ENCODE data around the gene ERI3.

Gene ERI3

DNA sequence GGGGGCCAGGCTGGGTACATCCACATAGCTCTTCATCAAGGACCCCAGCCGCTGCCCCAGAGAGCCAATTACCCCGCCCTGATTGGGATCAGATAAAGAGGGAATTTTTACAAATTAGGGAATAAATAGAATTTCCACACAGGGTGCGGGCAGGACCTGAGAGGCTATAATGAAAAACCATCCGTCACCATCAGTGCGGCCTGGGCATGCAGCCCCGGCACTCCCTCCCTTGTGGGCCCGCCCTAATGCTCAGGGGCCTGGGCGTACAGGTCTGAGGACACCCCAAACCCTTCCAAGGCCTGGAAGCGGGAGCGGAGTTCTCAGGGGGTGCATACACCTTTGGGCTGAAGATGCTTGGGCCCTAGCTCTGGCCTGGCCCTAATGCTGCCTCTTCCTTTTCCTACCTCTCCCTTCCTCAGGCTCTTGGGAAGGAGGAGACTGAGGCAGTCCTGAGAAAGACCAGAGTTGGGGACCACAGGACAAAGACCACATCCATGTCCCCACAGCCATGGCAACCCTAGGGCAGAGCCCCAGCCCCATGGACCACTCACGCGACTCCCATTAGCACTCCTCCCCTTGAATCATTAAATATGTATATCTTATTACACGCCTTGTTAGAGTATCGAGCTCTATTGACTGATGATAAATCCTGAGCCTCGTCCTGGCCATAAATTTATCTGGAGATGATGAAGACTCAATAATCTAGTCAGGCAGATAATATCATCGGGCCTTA, 125.5 kb downstream of the ERI3 start:
- no peak for FAIRE-seq
- DNase-seq (ENCODE audit: insufficient read length, low spot score): no peak
- no peak for TF ChIP-seq POLR2A (IDR thresholded peaks at IDR 0.05; ENCODE audit: low read depth, low read length)
- no peak for TF ChIP-seq SPI1 (IDR thresholded peaks at IDR 0.05; ENCODE audit: low read depth, low read length)
- TF ChIP-seq POU2F2 (IDR thresholded peaks at IDR 0.05; ENCODE audit: low read depth, low read length): no peak
- no peak for TF ChIP-seq POLR2AphosphoS5 (IDR thresholded peaks at IDR 0.05; ENCODE audit: low read depth, low read length)
- TF ChIP-seq PAX5 (IDR thresholded peaks at IDR 0.05; ENCODE audit: insufficient read depth, low read length, severe bottlenecking): no peak
- no peak for TF ChIP-seq TAF1 (IDR thresholded peaks at IDR 0.05; ENCODE audit: low read depth, low read length)

DNA sequence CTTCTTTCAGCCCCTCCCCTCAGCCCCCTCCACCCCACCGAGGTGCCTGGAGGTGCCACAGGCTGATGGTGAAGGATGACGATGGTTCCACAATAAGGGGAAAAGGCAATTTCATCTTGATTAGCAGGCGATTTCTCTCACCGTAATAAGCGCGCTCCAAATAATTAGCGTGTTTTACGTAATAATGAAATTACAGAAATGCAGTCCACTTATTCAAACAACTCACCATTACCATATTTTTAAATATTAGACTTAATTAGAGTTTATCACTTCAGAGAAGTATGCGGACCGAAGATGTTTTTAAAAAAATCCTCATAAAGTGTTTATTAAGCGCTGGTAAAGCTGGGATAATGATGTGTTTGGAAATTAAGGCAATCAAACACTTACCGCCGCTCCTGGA, 126.8 kb downstream of the ERI3 start:
- FAIRE-seq: no peak
- TF ChIP-seq SPI1 (IDR thresholded peaks at IDR 0.05; ENCODE audit: low read depth, low read length) (no peak), PAX5 (IDR thresholded peaks at IDR 0.05; ENCODE audit: insufficient read depth, low read length, severe bottlenecking) (no peak), POLR2AphosphoS5 (IDR thresholded peaks at IDR 0.05; ENCODE audit: low read depth, low read length) (no peak), TAF1 (IDR thresholded peaks at IDR 0.05; ENCODE audit: low read depth, low read length) (no peak), POU2F2 (IDR thresholded peaks at IDR 0.05; ENCODE audit: low read depth, low read length) (no peak), POLR2A (IDR thresholded peaks at IDR 0.05; ENCODE audit: low read depth, low read length) (no peak)
- DNase-seq (ENCODE audit: insufficient read length, low spot score): no peak

DNA sequence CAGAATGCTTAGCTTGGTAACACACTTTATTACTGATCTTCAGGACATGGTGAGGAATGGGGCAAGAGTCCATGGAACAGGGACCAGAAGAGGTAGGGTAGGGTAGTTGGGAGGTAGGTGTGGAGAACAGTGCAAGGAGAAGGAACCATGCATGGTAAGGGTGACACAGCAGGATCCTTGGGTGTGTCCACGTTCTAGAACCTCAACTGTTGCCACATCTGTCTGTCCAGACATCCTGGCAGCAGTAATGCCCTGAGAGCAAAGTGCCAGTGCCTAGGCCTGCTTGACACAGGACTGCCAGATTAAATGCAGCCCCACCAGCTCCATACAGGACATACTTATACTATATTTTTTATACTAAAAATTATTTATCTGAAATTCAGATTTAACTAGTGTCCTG, 127.8 kb downstream of the ERI3 start:
- FAIRE-seq (no peak), DNase-seq (ENCODE audit: insufficient read length, low spot score) (no peak)
- TF ChIP-seq SPI1 (IDR thresholded peaks at IDR 0.05; ENCODE audit: low read depth, low read length) (no peak), POLR2A (IDR thresholded peaks at IDR 0.05; ENCODE audit: low read depth, low read length) (no peak), TAF1 (IDR thresholded peaks at IDR 0.05; ENCODE audit: low read depth, low read length) (no peak), PAX5 (IDR thresholded peaks at IDR 0.05; ENCODE audit: insufficient read depth, low read length, severe bottlenecking) (no peak), POU2F2 (IDR thresholded peaks at IDR 0.05; ENCODE audit: low read depth, low read length) (no peak), POLR2AphosphoS5 (IDR thresholded peaks at IDR 0.05; ENCODE audit: low read depth, low read length) (no peak)

DNA sequence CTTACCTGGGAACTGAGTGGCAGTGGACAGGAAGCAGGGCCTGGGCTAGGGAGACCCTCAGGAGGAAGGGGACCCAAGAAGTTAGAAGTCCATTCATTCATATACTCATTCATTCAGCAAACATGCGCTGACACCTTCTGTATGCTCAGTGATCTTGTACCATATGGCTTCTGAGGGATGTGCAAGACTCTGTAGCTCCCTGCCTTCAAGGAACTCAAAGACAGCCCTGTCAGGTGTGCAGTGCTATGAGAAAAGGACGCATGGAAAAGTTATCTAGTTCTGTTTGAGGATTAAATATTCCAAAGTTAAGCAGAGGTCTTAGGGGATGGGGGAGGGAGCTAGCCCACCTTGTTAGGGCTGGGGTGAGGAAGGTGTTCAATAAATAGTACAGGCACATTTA, 129.3 kb downstream of the ERI3 start:
- no peak for FAIRE-seq
- TF ChIP-seq SPI1 (IDR thresholded peaks at IDR 0.05; ENCODE audit: low read depth, low read length) (no peak), PAX5 (IDR thresholded peaks at IDR 0.05; ENCODE audit: insufficient read depth, low read length, severe bottlenecking) (no peak), POLR2A (IDR thresholded peaks at IDR 0.05; ENCODE audit: low read depth, low read length) (no peak)
- DNase-seq (ENCODE audit: insufficient read length, low spot score): no peak

DNA sequence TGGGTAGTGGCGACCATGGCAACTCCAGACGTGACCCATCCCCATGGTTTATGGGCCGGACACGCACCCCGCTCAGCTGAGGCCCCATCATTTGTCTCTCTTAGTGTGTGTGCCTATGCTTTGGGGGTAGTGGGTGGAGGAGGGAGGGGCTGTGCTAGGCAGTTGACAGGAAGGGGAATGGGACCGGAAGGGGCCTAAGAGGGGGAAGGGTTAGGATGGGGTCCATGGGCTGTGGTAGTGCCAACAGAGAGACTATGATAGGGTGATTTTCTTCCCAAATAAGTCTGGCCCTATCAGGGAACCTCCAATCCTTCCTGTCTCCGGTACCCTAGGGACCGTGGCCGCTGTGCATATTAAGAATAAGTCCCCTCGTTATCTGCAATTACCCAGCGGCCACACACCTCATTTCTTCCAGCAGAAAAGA, 131.9 kb downstream of the ERI3 start:
- no peak for DNase-seq (ENCODE audit: insufficient read length, low spot score)
- TF ChIP-seq TAF1 (IDR thresholded peaks at IDR 0.05; ENCODE audit: low read depth, low read length): no peak
- TF ChIP-seq PAX5 (IDR thresholded peaks at IDR 0.05; ENCODE audit: insufficient read depth, low read length, severe bottlenecking): no peak
- no peak for TF ChIP-seq POLR2A (IDR thresholded peaks at IDR 0.05; ENCODE audit: low read depth, low read length)
- no peak for TF ChIP-seq POLR2AphosphoS5 (IDR thresholded peaks at IDR 0.05; ENCODE audit: low read depth, low read length)
- TF ChIP-seq POU2F2 (IDR thresholded peaks at IDR 0.05; ENCODE audit: low read depth, low read length): no peak
- no peak for TF ChIP-seq SPI1 (IDR thresholded peaks at IDR 0.05; ENCODE audit: low read depth, low read length)
- no peak for FAIRE-seq

DNA sequence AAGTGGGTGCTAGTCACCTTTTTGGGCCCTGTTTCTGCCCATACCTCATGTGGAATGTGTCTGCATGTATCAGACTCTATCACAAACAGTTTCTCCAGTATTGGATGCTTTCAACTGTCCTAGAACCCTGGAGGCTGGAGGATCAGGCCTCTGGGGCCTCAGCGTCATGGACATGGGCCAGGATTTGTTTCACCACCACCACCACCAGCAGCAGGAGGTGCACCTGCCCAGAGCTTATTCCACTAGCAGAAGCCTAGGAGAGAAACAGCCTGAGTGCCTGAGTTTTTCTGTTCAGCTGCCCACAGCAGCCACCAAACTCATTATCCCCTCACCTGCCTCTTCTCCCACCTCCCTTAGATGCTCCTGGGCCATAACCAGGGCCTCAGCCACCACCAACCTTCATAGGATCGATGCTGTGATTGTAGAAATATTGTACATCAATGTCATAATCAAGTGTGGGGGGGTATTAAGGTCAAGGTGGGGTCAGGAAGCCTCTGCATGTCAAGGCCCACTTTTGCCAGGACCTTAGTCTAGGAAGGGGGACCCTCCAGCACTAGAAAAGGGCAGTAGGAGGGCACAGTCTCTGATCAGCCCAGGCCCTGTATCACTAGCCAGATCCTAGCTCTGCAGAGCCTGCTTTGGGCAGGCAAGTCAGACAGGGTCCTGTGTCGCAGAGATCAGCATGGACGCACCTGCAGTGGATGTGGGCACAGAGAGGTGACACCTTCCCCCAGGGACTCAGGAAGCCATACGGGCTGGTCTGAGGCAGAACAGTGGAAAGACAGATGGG, 132.5 kb downstream of the ERI3 start:
- no peak for DNase-seq (ENCODE audit: insufficient read length, low spot score)
- TF ChIP-seq POLR2AphosphoS5 (IDR thresholded peaks at IDR 0.05; ENCODE audit: low read depth, low read length) (no peak), POLR2A (IDR thresholded peaks at IDR 0.05; ENCODE audit: low read depth, low read length) (no peak), TAF1 (IDR thresholded peaks at IDR 0.05; ENCODE audit: low read depth, low read length) (no peak), PAX5 (IDR thresholded peaks at IDR 0.05; ENCODE audit: insufficient read depth, low read length, severe bottlenecking) (no peak), SPI1 (IDR thresholded peaks at IDR 0.05; ENCODE audit: low read depth, low read length) (no peak), POU2F2 (IDR thresholded peaks at IDR 0.05; ENCODE audit: low read depth, low read length) (no peak)
- FAIRE-seq: no peak

DNA sequence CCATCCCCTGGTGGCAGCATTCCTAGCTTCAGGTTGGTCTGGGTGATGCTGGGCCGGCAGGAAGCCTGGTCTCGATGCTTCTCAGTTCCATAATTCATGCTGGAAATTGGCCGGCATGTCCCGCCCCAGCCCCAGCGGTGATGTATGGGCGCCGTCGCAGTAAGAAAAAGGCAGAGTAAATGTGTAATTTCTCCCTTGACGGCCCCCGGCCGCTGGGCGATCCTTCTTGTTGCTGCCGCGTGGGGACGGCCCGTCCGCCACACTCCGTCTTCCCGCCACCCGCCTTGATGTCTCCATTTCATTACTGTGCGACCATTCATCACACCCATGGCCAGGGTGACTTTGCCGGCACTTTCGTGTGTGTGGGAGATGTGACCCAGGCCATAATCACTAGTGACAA, 133.3 kb downstream of the ERI3 start:
- DNase-seq (ENCODE audit: insufficient read length, low spot score): no peak
- no peak for TF ChIP-seq POLR2A (IDR thresholded peaks at IDR 0.05; ENCODE audit: low read depth, low read length)
- TF ChIP-seq POLR2AphosphoS5 (IDR thresholded peaks at IDR 0.05; ENCODE audit: low read depth, low read length): no peak
- TF ChIP-seq PAX5 (IDR thresholded peaks at IDR 0.05; ENCODE audit: insufficient read depth, low read length, severe bottlenecking): no peak
- TF ChIP-seq SPI1 (IDR thresholded peaks at IDR 0.05; ENCODE audit: low read depth, low read length): no peak
- TF ChIP-seq POU2F2 (IDR thresholded peaks at IDR 0.05; ENCODE audit: low read depth, low read length): no peak
- TF ChIP-seq TAF1 (IDR thresholded peaks at IDR 0.05; ENCODE audit: low read depth, low read length): no peak
- FAIRE-seq: no peak

DNA sequence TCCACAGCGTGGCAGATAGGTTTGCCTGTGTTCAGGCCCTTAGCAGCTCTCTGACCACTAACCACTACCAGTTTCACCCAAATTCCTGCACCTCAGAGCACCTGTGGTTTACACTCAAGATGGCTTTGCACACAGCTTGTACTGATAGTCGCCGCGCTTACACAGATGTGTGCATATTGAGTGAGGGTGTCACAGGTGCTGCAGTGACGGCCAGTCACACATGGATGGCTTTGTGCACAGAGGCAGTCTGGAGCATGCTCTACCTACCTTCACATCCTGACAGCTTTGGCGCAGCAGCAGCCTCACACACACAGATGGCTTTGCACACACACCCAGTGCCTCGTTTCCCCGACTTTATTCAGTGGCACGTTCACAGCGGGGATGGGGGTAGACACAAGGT, 134.3 kb downstream of the ERI3 start:
- FAIRE-seq: peak; percentile 84
- TF ChIP-seq PAX5 (IDR thresholded peaks at IDR 0.05; ENCODE audit: insufficient read depth, low read length, severe bottlenecking): no peak
- no peak for TF ChIP-seq POU2F2 (IDR thresholded peaks at IDR 0.05; ENCODE audit: low read depth, low read length)
- no peak for TF ChIP-seq POLR2AphosphoS5 (IDR thresholded peaks at IDR 0.05; ENCODE audit: low read depth, low read length)
- no peak for TF ChIP-seq SPI1 (IDR thresholded peaks at IDR 0.05; ENCODE audit: low read depth, low read length)
- TF ChIP-seq POLR2A (IDR thresholded peaks at IDR 0.05; ENCODE audit: low read depth, low read length): no peak
- TF ChIP-seq TAF1 (IDR thresholded peaks at IDR 0.05; ENCODE audit: low read depth, low read length): no peak
- no peak for DNase-seq (ENCODE audit: insufficient read length, low spot score)

DNA sequence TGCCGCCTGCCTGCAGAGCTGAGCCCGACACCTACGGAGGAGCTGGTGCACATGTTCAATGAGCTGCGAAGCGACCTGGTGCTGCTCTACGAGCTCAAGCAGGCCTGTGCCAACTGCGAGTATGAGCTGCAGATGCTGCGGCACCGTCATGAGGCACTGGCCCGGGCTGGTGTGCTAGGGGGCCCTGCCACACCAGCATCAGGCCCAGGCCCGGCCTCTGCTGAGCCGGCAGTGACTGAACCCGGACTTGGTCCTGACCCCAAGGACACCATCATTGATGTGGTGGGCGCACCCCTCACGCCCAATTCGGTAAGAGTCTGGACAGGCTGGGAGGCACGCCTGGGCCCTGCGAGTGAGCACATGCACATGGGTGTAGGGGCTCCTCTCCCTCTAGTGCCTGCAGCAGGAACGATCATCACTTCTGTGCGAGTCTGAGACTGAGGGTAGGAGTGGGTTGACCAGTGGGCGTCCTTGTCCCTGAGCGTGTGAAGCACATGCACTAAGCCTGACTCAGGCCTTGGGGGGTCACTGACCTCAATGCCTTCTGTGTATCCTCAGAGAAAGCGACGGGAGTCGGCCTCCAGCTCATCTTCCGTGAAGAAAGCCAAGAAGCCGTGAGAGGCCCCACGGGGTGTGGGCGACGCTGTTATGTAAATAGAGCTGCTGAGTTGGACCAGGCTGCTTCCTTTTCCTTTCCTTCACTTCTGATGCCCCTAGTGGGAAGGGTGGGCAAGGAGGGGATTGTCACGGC, 134.9 kb downstream of the ERI3 start:
- no peak for FAIRE-seq
- DNase-seq (ENCODE audit: insufficient read length, low spot score): no peak
- no peak for TF ChIP-seq POLR2A (IDR thresholded peaks at IDR 0.05; ENCODE audit: low read depth, low read length)
- TF ChIP-seq POU2F2 (IDR thresholded peaks at IDR 0.05; ENCODE audit: low read depth, low read length): no peak; the same call in 1 of the 2 replicates
- no peak for TF ChIP-seq SPI1 (IDR thresholded peaks at IDR 0.05; ENCODE audit: low read depth, low read length)
